Measurements from ENCODE around the gene PPM1N.
"Not testable (repeated sequence)": the region's sequence is repeated elsewhere in the genome, so short reads cannot be mapped to it uniquely, and the experiment has no call there.

Gene PPM1N

DNA sequence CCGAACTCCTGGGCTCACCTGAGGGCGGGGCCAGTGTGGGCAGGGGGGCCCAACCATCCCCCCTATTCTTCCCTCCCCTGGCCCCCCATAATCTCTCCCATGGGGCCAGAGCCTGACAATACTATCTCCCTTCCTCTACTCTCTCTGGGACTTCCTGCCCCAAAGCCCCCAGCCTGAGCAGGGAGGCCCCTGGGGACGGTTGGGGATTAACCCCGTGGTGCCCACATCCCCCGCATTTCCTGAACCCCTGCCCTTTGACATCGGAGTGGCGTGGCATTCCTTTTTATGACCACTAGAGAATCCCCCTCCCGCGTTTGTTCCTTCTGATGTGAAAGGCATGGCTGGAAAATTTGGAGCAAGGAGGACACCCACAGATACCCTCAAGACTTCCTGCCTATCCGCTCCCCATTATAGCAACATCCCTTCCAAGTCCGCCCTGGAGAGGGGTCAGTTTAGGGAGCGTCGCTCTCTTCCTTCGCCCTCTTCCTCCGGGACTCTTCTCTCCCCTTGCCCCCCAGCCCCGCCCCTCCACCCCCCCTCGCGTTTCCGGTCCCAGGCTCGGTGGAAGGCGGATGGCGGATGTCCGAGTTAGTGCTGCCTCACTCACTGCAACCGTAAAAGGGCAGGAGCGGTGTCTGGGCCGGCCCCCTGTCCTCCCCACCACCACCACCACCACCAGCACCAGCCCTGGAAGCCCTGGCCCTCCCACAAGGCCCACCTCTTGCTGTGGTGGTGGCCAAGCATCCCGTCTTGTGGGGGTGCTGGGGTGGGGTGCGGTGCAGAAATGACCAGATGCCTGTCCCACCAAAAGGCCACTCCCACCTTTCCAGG, 10.8 kb downstream of the PPM1N start:
- DNase-seq (ENCODE audit: low spot score) = peak; percentile 66

DNA sequence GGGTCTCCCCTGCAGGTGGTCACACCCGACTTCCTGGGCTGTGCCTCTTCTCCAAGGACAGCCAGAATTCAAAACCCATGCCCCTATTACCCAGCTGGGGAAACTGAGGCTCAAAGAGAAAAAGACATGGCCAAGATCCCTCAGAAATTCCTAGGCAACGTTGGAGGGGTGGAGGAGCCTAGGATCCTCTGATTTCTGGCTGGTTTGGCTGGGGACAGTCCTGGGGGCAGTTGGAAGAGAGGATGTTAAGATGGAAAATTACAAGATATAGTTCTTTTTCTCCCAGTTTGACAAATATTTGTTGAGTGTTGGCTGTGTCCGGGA, 11.4 kb downstream of the PPM1N start:
- no peak for DNase-seq (ENCODE audit: low spot score)

DNA sequence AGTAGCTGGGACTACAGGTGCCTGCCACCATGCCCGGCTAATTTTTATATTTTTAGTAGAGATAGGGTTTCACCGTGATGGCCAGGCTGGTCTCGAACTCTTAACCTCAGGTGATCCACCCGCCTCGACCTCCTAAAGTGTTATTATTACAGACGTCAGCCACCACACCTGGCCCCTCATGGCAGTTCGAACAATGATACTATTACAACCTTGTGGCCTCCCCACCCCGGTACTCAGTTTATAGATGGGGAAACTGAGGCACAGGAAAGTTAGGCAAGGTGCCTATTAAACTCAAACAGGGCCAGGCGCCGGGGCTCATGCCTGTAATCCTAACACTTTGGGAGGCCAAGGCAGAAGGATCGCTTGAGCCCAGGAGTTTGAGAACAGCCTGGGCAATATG, 12.1 kb downstream of the PPM1N start:
- not testable (repeated sequence) for DNase-seq (ENCODE audit: low spot score)

DNA sequence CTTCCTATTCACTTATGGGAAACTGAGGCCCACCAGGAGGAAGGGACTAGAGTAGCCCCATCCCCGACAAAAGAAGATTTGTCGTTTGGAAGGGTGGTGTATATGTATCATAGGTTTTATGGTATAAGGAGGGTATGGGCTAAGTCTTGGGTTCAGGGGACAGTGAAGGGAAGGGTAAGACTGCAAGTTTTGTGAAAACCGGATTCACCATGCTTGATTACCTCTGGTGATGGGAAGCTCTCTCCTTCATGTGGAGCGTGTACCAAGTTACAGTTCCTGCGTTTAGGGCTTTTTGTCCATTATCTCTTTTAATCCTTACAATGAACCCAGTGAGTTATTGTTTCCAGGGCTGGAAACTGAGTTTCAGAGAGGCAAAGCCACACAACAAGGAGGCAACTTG, 12.8 kb downstream of the PPM1N start:
- DNase-seq (ENCODE audit: low spot score) = no peak

DNA sequence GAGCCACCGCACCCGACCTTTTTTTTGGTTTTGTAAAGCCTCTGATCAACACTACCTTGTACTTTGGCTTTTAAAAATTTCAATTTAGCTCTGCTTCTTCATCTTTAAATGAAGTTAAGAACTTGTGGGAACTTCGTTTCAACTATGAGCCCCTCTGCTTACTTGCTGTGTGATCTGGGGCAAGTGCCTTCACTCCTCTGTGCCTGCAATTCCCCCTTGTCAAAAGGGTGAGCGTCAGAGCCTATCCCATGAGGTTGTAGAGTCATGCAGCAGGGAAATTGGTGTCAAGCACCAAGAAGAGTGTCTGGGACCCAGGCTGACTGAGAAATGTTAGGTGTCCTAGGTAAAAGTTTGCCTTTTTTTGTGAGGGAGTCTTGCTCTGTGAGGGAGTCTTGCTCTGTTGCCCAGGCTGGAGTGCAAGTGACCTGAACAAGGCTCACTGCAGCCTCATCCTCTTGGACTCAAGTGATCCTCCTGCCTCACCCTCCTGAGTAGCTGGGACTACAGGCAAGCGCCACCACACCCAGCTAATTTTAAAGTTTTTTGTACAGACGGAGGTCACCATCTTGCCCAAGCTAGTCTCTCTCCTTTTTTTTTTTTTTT, 14.7 kb downstream of the PPM1N start:
- no peak for DNase-seq (ENCODE audit: low spot score)

DNA sequence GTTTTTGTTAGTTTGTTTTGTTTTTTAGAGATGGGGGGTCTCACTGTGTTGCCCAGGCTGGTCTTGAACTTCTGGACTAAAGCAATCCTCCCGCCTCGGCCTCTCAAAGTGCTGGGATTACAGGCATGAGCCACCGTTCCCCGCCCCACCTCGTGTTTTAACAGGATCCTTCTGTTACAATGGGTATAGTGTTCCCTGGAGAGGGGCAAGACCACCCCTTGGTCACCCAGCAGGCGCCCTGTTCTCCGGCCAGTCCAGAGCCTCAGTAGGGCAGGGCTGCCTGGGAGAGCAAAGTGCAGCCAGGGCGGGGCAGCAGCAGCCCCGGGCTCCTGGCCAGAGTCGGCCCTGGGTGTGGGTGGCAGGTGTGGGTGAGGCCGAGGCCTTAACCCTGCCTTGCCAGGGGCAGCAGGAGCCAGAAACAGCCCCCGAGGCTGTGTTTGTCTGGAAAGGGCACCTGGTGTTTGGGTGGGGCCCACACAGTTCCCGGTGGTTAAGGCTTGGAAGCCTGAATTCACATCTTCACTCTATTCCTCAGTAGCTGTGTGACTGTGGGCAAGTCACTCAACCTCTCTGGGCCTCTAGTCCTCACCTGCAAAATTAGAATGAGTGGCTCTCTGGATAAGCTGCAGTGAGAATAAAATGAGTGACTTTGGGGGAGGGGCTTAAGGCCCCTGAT, 16.3 kb downstream of the PPM1N start:
- DNase-seq (ENCODE audit: low spot score) = no peak

DNA sequence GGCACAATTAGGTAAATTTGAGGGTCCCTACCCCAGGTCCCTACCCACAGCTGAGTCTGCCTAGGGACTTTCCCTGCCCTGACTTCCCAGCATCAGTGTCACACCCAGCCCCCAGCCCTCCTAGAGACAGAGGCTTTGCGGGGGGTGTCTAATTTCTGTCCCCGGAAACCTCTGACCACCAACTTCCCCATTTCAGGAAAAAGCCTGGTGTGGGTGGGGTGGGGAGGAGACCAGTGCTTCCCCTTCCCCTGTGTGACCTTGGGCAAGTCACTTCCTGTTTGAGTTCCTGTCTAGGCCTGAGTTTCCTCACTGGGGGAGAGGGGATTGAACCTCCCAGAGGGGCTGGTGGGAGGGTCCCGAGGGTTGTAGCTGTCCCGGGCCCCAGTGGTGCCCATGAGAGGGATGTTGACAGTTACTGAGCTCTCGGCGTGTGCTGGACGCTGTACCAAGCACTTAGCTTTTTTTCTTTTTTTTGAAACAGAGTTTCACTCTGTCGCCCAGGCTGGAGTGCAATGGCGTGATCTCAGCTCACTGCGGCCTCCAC, 16.9 kb downstream of the PPM1N start:
- no peak for DNase-seq (ENCODE audit: low spot score)

DNA sequence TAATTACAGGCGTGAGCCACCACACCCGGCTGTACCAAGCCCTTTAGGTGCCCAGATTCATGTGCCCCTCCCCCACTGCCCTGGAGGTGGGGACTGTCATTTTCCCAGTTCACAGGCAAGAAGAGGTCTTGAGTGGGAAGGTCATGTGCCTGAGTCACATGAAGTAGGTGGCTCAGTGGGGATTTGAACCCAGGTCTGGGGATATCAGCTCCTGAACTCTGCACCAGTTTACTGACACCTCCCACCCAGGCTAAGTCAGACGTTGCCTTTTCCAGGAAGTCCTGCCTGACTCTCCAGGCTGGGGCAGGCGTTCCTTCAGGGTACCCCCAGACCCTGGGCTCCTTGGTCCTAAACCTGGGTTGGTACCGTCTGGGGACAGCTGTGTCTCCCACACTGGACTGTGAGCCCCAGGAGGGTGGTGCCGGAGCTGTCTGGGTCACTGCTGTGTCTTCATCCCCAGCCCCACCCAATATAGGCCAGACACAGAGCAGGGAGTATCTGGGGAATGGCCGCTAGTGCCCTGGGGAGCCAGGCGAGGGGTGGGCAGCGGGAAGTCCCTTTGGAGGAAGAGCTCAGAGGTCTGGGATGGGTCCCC, 17.7 kb downstream of the PPM1N start:
- no peak for DNase-seq (ENCODE audit: low spot score)

DNA sequence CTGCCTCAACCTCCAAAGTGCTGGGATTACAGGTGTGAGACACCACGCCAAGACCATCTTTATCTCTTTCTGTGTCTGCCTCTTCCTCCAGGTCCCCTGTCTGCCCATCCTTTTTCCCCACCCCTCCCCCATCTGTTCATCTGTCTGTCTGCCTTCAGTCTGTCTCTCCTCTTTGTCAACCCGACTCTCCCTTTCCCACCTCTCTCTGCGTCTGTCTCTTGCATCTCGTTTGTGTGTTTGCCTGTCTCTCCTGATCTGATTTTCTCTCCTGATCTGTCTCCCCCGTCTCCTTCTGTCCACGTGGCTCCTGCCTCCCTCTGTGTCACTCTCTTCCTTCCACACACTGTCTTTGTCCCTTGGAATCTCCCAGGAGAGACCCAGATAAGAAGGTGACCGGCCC, 19.0 kb downstream of the PPM1N start:
- DNase-seq (ENCODE audit: low spot score) = no peak

DNA sequence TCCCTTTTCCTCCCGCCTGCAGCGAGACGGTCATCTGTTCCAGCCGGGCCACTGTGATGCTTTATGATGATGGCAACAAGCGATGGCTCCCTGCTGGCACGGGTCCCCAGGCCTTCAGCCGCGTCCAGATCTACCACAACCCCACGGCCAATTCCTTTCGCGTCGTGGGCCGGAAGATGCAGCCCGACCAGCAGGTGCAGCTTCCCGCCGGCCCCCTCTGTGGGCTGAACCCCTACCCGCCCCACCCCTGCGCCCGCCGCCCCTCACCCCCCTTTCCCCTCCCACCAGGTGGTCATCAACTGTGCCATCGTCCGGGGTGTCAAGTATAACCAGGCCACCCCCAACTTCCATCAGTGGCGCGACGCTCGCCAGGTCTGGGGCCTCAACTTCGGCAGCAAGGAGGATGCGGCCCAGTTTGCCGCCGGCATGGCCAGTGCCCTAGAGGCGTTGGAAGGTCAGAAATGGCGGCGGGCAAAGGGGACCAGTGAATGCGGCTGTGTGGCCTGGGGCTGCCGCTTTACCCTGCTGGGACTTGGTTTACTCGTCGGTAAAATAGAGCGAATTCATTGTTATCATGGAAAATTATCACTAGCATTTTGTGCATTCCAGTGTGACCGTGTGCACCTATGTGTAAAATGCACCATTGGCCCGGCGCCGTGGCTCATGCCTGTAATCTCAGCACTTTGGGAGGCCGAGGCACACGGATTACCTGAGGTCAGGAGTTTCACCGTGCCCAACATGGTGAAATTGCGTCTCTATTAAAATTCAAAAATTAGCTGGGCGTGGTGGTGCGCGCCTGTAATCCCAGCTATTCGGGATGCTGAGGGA, 19.6 kb downstream of the PPM1N start:
- DNase-seq (ENCODE audit: low spot score) = no peak

DNA sequence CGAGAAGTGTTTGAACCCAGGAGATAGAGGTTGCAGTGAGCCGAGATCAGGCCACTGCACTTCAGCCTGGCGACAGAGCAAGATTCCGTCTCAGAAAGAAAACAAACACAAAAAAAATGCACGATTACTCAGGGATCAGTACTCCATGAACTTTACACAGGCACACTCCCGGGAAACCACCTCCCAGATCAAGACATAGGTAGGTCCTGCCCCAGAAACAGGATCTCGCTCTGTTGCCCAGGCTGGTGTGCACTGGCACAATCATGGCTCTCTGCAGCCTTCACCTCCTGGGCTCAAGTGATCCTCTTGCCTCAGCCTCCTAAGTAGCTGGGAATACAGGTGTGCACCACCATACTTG, 20.2 kb downstream of the PPM1N start:
- DNase-seq (ENCODE audit: low spot score) = no peak

DNA sequence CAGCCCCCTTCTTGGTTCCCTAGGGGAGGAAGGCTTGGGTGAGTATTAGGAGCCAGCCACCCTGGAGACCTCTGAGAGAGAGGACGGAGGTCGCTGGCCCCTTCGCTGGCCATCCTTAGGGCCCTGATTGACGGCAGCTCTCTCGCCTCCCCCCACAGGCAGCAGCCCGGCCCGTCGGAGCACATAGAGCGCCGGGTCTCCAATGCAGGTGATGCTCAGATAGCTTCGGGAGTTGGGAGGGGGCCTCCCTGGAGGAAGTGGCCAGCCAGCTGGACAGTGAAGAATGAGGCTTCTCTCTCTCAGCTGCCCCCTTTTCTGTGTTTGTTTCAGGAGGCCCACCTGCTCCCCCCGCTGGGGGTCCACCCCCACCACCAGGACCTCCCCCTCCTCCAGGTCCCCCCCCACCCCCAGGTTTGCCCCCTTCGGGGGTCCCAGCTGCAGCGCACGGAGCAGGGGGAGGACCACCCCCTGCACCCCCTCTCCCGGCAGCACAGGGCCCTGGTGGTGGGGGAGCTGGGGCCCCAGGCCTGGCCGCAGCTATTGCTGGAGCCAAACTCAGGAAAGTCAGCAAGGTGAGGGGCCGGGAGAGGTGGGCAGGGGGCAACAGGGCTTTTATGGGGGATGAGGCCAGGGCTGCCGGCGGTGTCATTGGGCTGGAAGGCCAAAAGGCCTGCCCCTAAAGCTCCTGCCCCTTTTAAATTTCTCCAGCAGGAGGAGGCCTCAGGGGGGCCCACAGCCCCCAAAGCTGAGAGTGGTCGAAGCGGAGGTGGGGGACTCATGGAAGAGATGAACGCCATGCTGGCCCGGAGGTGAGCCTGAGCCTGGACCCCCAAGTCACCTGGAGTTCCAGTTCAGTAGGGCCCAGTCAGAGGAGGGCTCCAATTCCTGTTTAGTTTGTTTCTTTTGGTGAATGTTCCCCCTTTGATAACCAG, 24.0 kb downstream of the PPM1N start:
- no peak for DNase-seq (ENCODE audit: low spot score)

DNA sequence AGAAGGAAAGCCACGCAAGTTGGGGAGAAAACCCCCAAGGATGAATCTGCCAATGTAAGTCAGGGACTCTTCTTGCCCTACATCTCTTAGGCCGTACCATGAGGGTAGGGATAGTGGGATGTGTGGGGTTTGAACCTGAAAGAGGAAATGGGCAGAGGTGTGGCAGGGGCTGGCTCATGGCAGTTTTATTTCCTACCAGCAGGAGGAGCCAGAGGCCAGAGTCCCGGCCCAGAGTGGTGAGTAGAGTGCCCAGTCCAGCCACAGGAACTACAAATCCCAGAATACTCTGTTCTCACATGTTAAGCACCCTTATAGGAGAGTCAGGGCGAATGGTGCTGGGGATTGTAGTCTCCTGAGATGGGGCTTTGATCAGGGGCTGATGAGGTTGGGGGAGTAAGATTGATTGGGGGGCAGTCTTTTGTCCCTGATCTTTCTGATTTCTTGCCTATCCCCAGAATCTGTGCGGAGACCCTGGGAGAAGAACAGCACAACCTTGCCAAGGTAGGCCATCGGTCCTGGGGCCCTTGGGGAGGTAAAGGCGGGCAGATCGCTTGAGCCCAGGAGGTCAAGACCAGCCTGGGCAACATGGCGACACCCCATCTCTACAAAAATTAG, 25.5 kb downstream of the PPM1N start:
- DNase-seq (ENCODE audit: low spot score) = peak; percentile 74

DNA sequence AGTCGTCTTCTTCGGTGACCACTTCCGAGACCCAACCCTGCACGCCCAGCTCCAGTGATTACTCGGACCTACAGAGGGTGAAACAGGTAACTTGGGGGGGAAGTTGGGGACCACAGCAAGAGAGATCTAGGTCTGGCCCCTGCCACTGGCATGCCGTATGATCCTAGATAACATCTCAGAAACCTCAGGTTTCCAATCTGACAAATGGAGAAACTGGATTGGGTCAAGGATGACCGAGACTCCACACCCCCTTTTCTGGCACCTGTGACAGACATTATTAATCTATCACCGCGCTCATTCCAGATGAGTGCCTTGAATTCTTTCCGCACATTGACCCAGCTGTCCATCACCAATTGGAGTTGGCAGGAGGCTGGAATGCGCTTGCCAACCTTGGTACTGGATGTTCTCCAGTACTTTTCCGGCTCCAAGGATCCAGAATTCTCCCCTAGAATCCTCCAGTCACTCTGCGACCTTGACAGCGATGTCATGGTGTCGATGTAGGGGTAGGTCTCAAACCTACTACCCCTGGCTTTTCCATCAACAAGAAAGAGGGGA, 26.4 kb downstream of the PPM1N start:
- DNase-seq (ENCODE audit: low spot score) = no peak

DNA sequence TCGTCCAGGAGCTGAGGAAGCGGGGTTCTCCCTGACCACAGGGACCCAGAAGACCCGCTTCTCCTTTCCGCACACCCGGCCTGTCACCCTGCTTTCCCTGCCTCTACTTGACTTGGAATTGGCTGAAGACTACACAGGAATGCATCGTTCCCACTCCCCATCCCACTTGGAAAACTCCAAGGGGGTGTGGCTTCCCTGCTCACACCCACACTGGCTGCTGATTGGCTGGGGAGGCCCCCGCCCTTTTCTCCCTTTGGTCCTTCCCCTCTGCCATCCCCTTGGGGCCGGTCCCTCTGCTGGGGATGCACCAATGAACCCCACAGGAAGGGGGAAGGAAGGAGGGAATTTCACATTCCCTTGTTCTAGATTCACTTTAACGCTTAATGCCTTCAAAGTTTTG, 27.9 kb downstream of the PPM1N start:
- DNase-seq (ENCODE audit: low spot score) = no peak

DNA sequence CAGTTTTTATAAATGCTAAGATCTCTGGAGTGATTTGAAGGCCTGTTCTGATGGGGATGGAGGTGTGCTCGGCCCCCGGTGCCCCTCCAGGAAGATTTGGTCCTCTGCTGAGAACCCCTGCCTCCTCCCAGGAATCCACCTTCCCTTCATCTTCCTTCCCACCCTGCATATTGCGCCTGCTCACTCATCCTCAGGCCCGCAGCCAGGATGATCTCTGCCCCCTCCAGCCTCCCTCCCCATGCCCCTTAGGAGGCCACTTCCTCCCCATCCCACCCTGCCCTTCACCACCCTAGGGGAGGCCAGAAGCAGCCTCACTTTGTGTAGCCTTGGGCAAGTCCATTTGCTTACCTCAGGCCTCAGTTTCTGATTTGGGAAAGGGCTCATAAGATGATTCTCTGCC, 28.7 kb downstream of the PPM1N start:
- no peak for DNase-seq (ENCODE audit: low spot score)

DNA sequence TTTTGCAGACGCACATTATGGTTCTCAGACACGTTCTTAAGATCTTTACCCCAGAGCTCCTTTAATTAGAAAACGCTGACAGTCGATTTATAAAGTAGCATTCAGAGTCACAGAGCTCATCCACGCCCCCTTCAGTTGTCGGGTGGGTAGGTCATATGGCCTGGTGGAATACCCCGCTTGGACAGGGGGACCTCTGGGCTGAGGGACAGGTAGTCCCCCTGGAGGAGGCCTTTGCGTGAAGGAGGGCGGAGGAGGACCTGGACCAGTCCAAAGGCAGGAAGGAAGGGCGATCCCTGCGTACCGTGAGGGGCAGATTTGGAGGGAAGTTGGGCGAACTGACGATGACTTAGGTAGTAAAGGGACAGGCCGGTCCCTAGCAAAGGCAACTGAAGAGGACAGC, 29.5 kb downstream of the PPM1N start:
- DNase-seq (ENCODE audit: low spot score) = no peak

DNA sequence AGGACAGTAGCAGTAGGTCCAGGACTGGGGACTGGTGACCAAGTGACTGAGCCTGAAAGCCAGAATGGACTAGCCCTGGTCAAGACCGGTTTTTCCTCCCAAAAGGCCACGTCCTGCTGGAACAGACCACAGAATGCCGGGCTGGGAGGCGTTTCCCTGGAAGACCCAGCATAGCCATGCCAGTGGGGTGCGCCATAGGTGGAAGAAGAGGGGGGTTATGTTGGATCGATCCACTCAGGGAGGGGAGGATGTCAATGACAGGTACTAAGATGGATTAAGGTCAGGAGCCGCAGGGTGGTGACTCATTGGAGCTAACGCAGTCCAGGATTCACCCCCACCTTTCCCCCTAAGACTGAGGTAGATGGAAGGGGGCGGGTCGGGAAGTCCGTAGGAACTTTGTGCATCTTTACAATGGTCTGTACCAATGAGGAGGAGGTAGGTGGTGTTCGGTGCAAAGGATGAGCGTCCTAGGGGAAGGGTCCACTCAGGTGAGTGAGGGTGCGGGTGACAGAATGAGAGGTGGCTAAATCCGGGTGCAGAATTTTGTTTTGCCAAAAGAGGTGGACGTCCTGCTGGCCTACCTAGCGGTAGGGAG, 30.0 kb downstream of the PPM1N start:
- no peak for DNase-seq (ENCODE audit: low spot score)

DNA sequence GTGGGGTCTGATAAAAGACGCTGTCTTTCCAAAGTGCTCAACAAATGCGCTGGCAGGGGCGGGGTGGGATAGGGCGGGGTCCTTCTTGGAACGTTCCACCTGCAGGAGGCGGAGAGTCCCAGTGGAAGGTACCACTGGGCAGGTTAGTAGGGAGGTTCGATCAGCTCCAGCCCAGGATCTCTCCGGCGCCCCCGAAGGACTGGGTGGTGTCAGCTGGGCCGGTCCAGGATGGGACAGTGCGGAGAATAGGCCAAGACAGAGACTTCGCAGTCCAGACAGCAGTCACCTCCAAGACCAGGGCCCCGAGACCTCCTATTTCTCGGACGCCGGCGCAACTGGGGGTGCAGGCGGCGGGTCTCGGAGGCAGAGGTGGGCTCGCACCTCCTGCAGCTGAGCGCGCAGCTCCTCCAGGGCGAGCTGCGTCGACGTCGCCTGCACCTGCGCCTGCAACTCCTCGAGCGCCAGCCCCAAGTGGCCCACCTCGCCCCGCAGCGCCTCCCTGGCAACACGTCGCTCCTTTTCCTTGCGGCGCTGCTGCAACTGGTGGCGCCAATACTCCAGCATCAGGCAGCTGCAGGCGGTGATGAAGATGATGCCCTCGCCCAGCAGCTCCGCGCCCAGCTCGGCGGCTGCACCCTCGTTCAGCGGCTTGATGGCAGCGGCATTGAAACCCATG, 30.6 kb downstream of the PPM1N start:
- DNase-seq (ENCODE audit: low spot score) = no peak
